ENCODE measurements around the gene IGDCC3.

- TF ChIP-seq GATA2 (IDR thresholded peaks at IDR 0.05; ENCODE audit: insufficient read depth, insufficient read length, low read depth, low read length) (no peak), CTCF (IDR thresholded peaks at IDR 0.05; ENCODE audit: extremely low read depth in 1 of 2, insufficient read depth in 1 of 2, low read depth in 1 of 2, low read length in 2 of 2) (no peak), POLR2A (IDR thresholded peaks at IDR 0.05; ENCODE audit: low read depth, low read length) (no peak)
Observed at GRCh38 chr15:65374334-65374733, 3.5 kb downstream of the IGDCC3 start.
